PFSK-1 (cell line): ENCODE measurements around the gene RPTOR.

ENCODE experiments used
- FOXP2 ChIP-seq: optimal IDR thresholded peaks from 2 replicates; pipeline ENCODE3; 2011; ENCODE audit warnings: borderline replicate concordance, control low read depth, inconsistent platforms; ENCODE audit not compliant: insufficient read depth; ENCODE audit errors: extremely low read length, extremely low read depth
- POLR2AphosphoS5 ChIP-seq: IDR thresholded peaks from 2 replicates; pipeline ENCODE4 v1.6.1; 2012; ENCODE audit warnings: low read depth, mild to moderate bottlenecking, control low read depth, low read length, moderate library complexity
- SIN3A ChIP-seq: IDR thresholded peaks from 2 replicates; pipeline ENCODE4 v1.6.1; 2012; ENCODE audit warnings: mild to moderate bottlenecking, low read length, moderate library complexity, borderline replicate concordance; ENCODE audit not compliant: insufficient read depth
- TAF1 ChIP-seq: IDR thresholded peaks from 2 replicates; pipeline ENCODE4 v1.6.1; 2012; ENCODE audit warnings: low read length, control low read depth, borderline replicate concordance; ENCODE audit not compliant: insufficient read depth
- TF ChIP-seq, protein P1 (sequence below), 2 experiments: IDR thresholded peaks; 2 replicates each; pipeline versions ENCODE4 v1.6.1 to v1.8.0; 2011 to 2012; ENCODE audit warnings: low read depth in 2 of 2, low read length in 2 of 2, control low read depth in 1 of 2, inconsistent platforms in 1 of 2, mild to moderate bottlenecking in 1 of 2, moderate library complexity in 1 of 2; ENCODE audit not compliant: insufficient read depth in 1 of 2

The RPTOR gene

DNA sequence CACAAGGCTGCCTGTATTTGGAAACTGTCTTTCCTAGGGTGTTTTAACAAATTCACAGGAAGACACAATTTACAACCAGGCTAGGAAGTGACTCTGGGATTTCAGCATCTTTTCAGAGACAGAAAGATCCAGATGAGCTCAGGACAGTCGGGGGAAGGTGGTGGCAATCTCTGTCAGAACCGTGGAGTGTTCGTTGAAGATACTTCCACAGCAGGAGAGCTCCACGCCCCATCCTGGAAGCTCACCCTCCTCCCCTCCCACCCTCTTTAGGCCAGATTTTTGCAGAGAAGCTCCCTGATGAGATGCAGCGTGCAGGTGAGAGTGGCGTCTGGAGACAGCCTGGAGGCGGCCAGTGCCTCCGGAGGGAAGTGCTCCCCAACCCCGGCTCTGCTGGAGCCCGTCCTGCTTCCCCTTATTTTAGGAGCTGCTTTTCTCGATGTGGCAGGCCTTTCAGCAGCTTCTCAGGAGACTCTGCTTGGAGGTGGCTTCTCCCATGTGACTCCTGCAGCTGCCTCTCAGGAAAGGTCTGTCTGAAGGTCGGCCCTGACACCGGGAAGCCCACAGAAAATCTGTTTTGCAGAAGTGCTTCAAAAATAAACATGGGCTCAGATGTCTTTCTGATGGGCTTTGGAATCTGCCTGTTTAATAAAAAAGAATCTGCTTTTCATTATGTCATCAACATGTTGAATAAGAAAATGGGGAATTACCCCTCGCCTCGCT is 260.6 kb downstream of the RPTOR start:
- TF ChIP-seq SIN3A (no peak), FOXP2 (no peak), TAF1 (no peak), POLR2AphosphoS5 (no peak)
- TF ChIP-seq, protein P1, sequence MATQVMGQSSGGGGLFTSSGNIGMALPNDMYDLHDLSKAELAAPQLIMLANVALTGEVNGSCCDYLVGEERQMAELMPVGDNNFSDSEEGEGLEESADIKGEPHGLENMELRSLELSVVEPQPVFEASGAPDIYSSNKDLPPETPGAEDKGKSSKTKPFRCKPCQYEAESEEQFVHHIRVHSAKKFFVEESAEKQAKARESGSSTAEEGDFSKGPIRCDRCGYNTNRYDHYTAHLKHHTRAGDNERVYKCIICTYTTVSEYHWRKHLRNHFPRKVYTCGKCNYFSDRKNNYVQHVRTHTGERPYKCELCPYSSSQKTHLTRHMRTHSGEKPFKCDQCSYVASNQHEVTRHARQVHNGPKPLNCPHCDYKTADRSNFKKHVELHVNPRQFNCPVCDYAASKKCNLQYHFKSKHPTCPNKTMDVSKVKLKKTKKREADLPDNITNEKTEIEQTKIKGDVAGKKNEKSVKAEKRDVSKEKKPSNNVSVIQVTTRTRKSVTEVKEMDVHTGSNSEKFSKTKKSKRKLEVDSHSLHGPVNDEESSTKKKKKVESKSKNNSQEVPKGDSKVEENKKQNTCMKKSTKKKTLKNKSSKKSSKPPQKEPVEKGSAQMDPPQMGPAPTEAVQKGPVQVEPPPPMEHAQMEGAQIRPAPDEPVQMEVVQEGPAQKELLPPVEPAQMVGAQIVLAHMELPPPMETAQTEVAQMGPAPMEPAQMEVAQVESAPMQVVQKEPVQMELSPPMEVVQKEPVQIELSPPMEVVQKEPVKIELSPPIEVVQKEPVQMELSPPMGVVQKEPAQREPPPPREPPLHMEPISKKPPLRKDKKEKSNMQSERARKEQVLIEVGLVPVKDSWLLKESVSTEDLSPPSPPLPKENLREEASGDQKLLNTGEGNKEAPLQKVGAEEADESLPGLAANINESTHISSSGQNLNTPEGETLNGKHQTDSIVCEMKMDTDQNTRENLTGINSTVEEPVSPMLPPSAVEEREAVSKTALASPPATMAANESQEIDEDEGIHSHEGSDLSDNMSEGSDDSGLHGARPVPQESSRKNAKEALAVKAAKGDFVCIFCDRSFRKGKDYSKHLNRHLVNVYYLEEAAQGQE (IDR thresholded peaks at IDR 0.05; ENCODE audit: insufficient read depth in 1 of 2, low read depth in 2 of 2, low read length in 2 of 2): no peak

DNA sequence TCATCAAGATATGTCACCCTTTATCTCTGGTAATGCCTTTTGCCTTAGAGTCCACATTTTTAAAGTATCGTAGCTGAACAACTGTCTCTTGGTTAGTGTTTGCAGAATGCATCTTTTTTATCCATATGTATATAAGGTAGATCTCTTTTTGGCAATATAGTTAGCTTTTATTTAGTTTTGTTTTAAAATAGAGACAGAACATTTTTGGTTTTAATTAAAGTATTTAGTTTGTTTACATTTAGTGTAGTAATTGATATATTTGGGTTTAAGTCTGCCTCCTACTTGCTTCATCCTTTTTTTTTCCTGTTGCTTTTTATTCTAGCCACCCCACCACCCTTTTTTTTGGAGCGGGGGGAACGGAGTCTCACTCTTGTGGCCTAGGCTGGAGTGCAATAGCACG is 262.4 kb downstream of the RPTOR start:
- TF ChIP-seq TAF1 (no peak), SIN3A (no peak), FOXP2 (no peak), POLR2AphosphoS5 (no peak)
- TF ChIP-seq, protein P1 (IDR thresholded peaks at IDR 0.05; ENCODE audit: insufficient read depth in 1 of 2, low read depth in 2 of 2, low read length in 2 of 2): no peak

DNA sequence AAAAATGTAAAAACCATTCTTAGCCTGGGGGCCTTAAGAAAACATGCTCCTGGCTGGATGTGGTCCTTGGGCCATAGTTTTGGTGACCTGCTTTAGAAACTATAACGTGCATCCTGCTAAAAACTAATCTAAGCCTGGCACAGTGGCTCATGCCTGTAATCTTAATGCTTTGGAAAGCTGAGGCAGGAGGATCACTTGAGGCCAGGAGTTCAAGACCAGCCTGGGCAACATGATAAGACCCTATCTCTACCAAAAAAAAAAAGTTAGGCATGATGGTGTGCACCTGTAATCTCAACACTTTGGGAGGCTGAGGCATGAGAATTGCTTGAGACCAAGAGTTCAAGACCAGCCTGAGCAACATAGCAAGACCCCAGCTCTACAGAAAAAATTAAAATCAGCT is 263.2 kb downstream of the RPTOR start:
- TF ChIP-seq FOXP2 (no peak), TAF1 (no peak)

DNA sequence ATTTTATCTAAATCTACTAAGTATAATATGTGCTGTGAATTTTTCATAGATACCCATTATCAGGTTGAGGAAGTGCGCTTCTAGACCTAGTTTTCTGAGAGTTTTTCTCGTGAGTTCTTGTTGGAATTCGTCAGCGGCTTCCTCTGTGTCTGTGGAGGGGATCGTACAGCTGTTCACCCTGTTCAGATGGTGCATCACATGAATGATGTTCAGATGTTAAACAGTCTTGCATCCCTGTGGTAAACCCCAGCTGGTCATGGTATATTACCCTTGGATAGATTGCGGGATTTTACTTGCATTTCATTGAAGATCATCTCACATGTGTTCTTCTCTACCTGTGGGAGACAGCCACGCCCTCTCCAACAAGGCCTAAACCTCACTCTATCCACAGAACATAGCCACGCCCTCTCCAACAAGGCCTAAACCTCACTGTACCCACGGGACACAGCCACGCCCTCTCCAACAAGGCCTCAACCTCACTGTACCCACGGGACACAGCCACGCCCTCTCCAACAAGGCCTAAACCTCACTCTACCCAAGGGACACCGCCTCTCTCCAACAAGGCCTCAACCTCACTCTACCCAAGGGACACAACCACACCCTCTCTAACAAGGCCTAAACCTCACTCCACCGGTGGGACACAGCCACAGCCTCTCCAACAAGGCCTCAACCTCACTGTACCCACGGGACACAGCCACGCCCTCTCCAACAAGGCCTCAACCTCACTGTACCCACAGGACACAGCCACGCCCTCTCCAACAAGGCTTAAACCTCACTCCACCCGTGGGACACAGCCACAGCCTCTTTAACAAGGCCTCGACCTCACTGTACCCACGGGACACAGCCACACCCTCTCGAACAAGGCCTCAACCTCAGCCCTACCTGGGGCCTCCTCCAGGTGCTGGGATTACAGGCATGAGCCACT is 266.8 kb downstream of the RPTOR start:
- TF ChIP-seq SIN3A (no peak), FOXP2 (no peak)

DNA sequence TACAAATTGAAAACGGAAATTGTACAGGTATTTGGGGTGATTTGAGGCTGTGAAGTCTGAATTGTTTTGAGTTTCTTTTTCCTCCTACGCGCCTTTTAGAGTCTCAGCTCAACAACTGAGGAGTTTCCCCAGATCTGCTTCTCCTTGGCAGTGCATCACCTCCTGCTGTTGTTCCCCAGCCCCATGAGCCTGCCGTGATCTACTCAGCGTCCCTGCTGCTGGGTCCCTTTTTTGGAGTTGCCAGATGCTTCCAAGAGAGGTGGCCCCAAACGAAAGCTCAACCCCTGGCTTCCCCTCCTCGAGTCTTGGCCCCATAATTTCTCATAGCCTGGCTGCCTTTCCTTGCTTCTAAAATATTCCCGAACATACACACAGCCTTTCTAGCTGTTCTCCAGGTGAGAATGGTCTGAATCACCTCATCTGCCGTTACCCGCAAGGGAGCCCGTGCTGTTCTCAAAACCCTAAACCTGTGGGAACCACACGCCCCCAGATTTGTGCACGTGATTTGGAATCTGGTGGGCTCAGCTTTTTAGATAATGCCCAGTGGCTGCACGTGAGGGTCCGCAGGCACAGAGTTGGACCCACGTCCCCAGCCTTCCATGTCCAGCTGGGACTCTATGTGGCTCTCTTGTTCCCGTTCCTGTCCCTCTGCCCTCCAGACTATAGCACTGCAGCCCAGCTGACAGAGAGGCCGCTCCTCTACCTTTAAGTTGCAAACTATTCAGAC is 267.9 kb downstream of the RPTOR start:
- no peak for TF ChIP-seq SIN3A
- no peak for TF ChIP-seq FOXP2
- no peak for TF ChIP-seq POLR2AphosphoS5

DNA sequence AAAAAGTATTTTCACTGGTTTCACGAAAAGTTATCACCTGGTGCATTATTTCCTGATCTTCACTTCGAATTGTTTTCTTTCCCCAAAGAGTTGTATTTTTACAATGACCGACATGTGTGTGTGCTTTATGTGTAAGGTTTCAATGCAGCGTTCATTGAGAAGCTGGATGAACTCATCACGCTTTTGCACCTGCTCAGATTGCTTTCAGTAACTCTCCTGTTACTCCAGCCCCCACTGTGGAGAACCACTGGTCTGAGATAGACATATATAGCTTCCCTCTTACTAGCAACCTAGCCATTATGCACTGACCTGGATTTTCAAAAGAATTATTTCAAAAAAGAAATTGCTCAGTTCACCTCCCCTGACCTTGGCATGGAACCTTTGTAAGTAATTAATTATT is 268.7 kb downstream of the RPTOR start:
- TF ChIP-seq TAF1: no peak
- no peak for TF ChIP-seq POLR2AphosphoS5
- TF ChIP-seq SIN3A: no peak
- TF ChIP-seq, protein P1 (IDR thresholded peaks at IDR 0.05; ENCODE audit: insufficient read depth in 1 of 2, low read depth in 2 of 2, low read length in 2 of 2): no peak
- no peak for TF ChIP-seq FOXP2
